OCI-LY1 (cell line): ENCODE measurements around the gene FAM222B.

Source experiments
- H2AFZ ChIP-seq: fragments of 200-600 bp; sonication (generic), shearing (Covaris generic); 2 replicates; pipeline ENCODE4 v1.6.0; 2014; ENCODE audit warnings: antibody characterized with exemption, mild to moderate bottlenecking, low read length
- H3F3A ChIP-seq: fragments of 200-600 bp; sonication (generic), shearing (Covaris generic); 2 replicates; pipeline ENCODE4 v1.6.0; 2014; ENCODE audit warnings: mild to moderate bottlenecking, antibody characterized with exemption, low read length, moderate library complexity; ENCODE audit not compliant: insufficient read depth
- H3K27ac ChIP-seq: fragments of 200-600 bp; sonication (generic); 2 replicates; pipeline ENCODE4 v1.5.1; 2014; ENCODE audit warnings: low read length, mixed run types, mild to moderate bottlenecking, low read depth; ENCODE audit not compliant: poor library complexity, severe bottlenecking
- H3K27me3 ChIP-seq: fragments of 200-600 bp; sonication (generic); 2 replicates; pipeline ENCODE4 v1.6.0; 2014; ENCODE audit warnings: antibody characterized with exemption, mild to moderate bottlenecking, low read length, moderate library complexity; ENCODE audit not compliant: insufficient read depth
- H3K36me3 ChIP-seq: fragments of 200-600 bp; sonication (generic); 2 replicates; pipeline ENCODE4 v1.6.1; 2014; ENCODE audit warnings: mild to moderate bottlenecking, antibody characterized with exemption, low read length, moderate library complexity, mixed read lengths; ENCODE audit not compliant: insufficient read depth
- H3K4me1 ChIP-seq: fragments of 200-600 bp; sonication (generic); 2 replicates; pipeline ENCODE4 v1.5.1; 2014; ENCODE audit warnings: mild to moderate bottlenecking, low read length, moderate library complexity; ENCODE audit not compliant: insufficient read depth, severe bottlenecking
- H3K4me2 ChIP-seq: fragments of 200-600 bp; sonication (generic), shearing (Covaris generic); 2 replicates; pipeline ENCODE4 v1.6.1; 2014; ENCODE audit warnings: low read length
- H3K4me3 ChIP-seq: fragments of 200-600 bp; sonication (generic); 2 replicates; pipeline ENCODE4 v1.5.1; 2014; ENCODE audit warnings: low read length, low read depth, mild to moderate bottlenecking, mixed read lengths; ENCODE audit not compliant: poor library complexity, severe bottlenecking
- H3K79me2 ChIP-seq: fragments of 200-600 bp; shearing (Covaris generic); 2 replicates; pipeline ENCODE4 v1.6.1; 2016; ENCODE audit warnings: mixed run types, low read length, mixed read lengths; ENCODE audit not compliant: insufficient read depth
- H3K9ac ChIP-seq: fragments of 200-600 bp; sonication (generic), shearing (Covaris generic); 2 replicates; pipeline ENCODE4 v1.6.1; 2014; ENCODE audit warnings: mild to moderate bottlenecking, low read length, mixed read lengths
- H3K9me2 ChIP-seq: fragments of 200-600 bp; sonication (generic), shearing (Covaris generic); 2 replicates; pipeline ENCODE4 v1.6.1; 2014; ENCODE audit warnings: low read depth, mild to moderate bottlenecking, low read length, mixed read lengths
- H3K9me3 ChIP-seq: fragments of 200-600 bp; shearing (Covaris generic); 2 replicates; pipeline ENCODE4 v1.6.1; 2014; ENCODE audit warnings: low read length, mixed read lengths
- H4K20me1 ChIP-seq: fragments of 200-600 bp; sonication (generic), shearing (Covaris generic); 2 replicates; pipeline ENCODE4 v1.6.0; 2016; ENCODE audit warnings: mild to moderate bottlenecking, low read length; ENCODE audit not compliant: insufficient read depth
- EZH2 ChIP-seq: fragments of 200-600 bp; sonication (generic), shearing (Covaris generic); IDR thresholded peaks from 2 replicates; pipeline ENCODE4 v1.8.0; 2017; ENCODE audit warnings: borderline replicate concordance, mixed run types, mild to moderate bottlenecking, antibody characterized with exemption, low read length, moderate library complexity, mixed read lengths
- TF ChIP-seq, protein P1 (sequence below): fragments of 200-600 bp; sonication (generic), shearing (Covaris generic); IDR thresholded peaks from 2 replicates; pipeline ENCODE4 v1.5.1; 2017; ENCODE audit warnings: mild to moderate bottlenecking, antibody characterized with exemption, low read length, moderate library complexity, mixed read lengths

Gene FAM222B

DNA sequence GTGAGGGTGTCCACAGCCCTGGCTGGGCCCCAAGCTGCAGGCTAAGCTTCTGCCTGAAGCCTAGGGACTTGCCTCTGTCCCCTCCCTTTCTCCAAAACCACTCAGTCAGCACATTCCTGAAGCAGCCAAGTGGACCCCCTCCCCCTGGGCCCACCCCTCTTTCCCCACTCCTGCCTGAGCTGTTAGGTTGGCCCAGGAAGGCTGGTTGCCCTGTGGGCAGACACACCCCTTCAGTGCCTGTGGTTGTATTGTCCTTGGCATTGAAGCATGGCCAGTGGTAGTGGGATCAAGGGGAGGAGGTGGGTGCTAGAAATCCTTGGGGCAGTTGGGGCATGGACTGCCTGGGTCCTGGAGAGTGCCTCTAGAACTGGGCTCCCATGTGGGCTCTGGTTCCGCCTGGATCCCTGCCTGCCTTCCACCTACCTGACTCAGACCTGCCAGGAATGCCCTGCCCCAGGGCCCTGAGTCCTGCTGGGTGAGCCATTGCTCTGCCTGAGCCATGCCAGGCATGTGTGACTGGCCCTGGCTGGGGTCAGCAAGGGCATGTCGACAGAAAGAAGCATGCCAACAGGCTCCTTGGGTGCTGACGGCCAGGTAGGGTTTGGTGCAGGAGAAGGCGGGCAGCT, 96.7 kb downstream of the FAM222B start:
- no peaks in the 10 kb centered on the region for H3F3A ChIP-seq
- H3K9me3 ChIP-seq = no peaks in the 10 kb centered on the region
- peaks cover 9% of the 10 kb centered on the region for H3K79me2 ChIP-seq
- peak overlapping the region; percentile 87 for H3K4me3 ChIP-seq
- H3K4me2 ChIP-seq = peak overlapping the region; percentile 76
- peak overlapping the region; percentile 85 for H3K27ac ChIP-seq
- H3K9me2 ChIP-seq = no peaks in the 10 kb centered on the region
- no peak overlapping the region for H2AFZ ChIP-seq
- H4K20me1 ChIP-seq = no peaks in the 10 kb centered on the region
- peaks cover 77% of the 10 kb centered on the region for H3K4me1 ChIP-seq
- TF ChIP-seq, protein P1, sequence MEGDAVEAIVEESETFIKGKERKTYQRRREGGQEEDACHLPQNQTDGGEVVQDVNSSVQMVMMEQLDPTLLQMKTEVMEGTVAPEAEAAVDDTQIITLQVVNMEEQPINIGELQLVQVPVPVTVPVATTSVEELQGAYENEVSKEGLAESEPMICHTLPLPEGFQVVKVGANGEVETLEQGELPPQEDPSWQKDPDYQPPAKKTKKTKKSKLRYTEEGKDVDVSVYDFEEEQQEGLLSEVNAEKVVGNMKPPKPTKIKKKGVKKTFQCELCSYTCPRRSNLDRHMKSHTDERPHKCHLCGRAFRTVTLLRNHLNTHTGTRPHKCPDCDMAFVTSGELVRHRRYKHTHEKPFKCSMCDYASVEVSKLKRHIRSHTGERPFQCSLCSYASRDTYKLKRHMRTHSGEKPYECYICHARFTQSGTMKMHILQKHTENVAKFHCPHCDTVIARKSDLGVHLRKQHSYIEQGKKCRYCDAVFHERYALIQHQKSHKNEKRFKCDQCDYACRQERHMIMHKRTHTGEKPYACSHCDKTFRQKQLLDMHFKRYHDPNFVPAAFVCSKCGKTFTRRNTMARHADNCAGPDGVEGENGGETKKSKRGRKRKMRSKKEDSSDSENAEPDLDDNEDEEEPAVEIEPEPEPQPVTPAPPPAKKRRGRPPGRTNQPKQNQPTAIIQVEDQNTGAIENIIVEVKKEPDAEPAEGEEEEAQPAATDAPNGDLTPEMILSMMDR = no peak
- no peak for TF ChIP-seq EZH2
- H3K36me3 ChIP-seq = peaks cover 62% of the 10 kb centered on the region
- H3K27me3 ChIP-seq = no peaks in the 10 kb centered on the region
- H3K9ac ChIP-seq = peak overlapping the region; percentile 95

DNA sequence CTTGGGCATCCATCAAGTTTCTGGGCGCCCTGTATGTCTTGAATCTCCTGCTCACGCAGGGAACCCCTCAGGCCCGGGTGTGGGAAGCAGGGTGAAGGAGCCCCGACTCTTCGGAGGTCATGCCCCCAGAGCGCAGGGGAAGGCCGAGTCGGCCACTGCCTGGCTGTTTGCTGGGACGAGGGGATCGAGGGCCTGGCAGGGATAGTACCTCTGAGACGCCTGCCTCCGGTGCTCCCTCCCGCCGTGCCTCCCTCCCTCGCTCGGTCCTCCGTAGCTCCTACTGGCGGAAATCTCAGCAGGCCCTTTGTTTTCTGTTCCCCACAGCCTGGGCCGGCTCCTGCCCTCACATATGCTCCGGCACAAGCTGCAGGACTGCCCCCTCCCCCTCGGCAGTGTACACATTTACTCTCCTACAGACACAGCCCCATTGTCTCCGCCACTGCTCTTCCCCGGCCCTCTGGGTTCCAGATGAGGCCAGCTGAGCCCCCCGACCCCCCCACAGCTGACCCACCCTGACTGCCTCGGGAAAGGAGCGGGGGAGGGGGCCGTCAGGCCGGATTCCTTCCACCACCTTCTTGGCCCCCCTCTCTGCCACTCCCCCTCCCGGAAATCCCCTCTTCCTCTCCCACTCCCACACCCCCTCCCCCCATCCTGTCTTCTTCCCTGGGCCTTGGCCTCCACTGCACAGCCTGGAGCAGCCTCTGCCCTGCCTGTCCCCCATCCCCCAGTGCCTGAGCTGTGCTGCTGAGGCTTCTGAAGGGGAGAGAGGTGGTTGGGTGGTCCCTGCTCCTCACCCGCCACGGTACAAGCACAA, 97.4 kb downstream of the FAM222B start:
- Histone ChIP-seq H2AFZ (no peak overlapping the region), H3K36me3 (peaks cover 62% of the 10 kb centered on the region), H3K4me1 (peaks cover 77% of the 10 kb centered on the region)

DNA sequence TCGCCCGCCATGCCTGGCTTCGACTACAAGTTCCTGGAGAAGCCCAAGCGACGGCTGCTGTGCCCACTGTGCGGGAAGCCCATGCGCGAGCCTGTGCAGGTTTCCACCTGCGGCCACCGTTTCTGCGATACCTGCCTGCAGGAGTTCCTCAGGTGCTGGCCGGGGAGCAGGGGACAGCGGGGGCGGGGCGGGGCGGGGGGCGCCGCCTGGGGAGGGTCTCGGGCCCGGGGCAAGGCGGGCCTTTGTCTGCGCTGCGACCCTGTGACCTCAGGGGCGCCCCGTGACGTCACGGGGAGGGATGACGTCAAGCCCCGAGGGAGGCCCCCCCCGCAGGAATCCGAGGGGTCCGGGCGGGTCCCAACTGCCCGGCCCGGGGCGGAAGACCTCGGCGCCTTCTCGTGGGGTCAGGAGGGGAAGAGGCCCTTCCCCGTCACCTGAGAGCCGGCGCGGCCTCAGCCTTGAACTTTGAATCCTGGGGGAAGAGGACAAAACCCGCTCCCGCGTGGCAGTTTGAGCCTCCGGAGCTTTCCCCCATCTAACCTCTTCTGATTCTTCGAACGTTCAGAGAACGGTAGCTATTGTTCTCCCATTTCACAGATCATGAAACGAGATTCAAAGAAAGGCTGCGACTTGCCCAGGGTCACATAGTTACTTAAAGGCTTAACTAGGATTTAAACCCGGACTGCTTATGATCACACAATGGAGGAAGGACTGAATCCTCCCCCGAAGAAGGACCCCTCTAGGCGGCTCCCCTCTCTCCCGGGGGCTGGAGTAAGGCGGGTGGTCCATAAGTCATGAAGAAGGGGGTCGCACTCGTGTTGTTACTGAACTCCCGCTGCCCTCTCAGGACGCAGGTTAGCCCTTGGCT, 98.3 kb downstream of the FAM222B start:
- peaks cover 9% of the 10 kb centered on the region for H3K79me2 ChIP-seq
- peak overlapping the region; percentile 85 for H3K27ac ChIP-seq
- H3K36me3 ChIP-seq = peaks cover 63% of the 10 kb centered on the region
- no peaks in the 10 kb centered on the region for H3K27me3 ChIP-seq
- 0 out of 2 replicates have a peak, but pooled peaks cover 6% of the 10 kb centered on the region for H3K9me3 ChIP-seq
- H4K20me1 ChIP-seq = no peaks in the 10 kb centered on the region
- no peak overlapping the region for H2AFZ ChIP-seq
- H3K9me2 ChIP-seq = no peaks in the 10 kb centered on the region
- H3K4me2 ChIP-seq = peak overlapping the region; percentile 76
- no peaks in the 10 kb centered on the region for H3F3A ChIP-seq
- peak overlapping the region; percentile 95 for H3K9ac ChIP-seq
- no peak for TF ChIP-seq EZH2
- TF ChIP-seq, protein P1 = no peak
- peaks cover 71% of the 10 kb centered on the region for H3K4me1 ChIP-seq
- peak overlapping the region; percentile 87 for H3K4me3 ChIP-seq

More for the DNA sequence above, 97.4 kb downstream of the FAM222B start:
- Histone ChIP-seq H3K4me2 (peak overlapping the region; percentile 76), H3K9ac (peak overlapping the region; percentile 95), H3K4me3 (peak overlapping the region; percentile 87), H3F3A (no peaks in the 10 kb centered on the region), H3K79me2 (peaks cover 9% of the 10 kb centered on the region), H4K20me1 (no peaks in the 10 kb centered on the region), H3K27ac (peak overlapping the region; percentile 85), H3K27me3 (no peaks in the 10 kb centered on the region), H3K9me3 (0 out of 2 replicates have a peak, but pooled peaks cover 6% of the 10 kb centered on the region), H3K9me2 (no peaks in the 10 kb centered on the region)
- no peak for TF ChIP-seq EZH2
- TF ChIP-seq, protein P1 = no peak
